ENCODE data around the gene PXDN.

Gene PXDN

DNA sequence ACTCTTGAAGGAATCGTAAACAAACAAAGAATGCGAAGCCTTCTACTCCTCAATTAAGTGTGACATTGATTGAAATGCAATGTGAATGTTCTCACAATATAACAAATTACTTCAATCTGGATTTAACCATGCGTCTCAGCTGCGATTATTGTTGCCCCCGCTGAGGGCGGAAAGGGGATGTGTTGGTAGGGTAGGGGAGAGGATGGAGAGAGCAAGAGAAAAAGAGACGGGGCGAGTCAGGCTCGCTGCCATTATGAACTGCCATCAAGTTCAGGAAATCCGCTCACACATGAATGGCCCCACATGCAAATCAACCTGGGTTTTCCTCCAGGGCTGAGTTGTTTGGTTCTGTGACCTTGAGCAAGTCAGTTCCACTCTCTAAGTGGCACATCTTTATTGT is 129.8 kb downstream of the PXDN start:
- H3K4me3 ChIP-seq (ENCODE audit: control insufficient read depth, low read depth, low read length), result no peak overlapping the region
- no peak for TF ChIP-seq CTCF (conservative IDR thresholded peaks at IDR 0.05; ENCODE audit: control insufficient read depth, insufficient read depth, low read depth, low read length)
- DNase-seq (ENCODE audit: low read depth), result no peak

DNA sequence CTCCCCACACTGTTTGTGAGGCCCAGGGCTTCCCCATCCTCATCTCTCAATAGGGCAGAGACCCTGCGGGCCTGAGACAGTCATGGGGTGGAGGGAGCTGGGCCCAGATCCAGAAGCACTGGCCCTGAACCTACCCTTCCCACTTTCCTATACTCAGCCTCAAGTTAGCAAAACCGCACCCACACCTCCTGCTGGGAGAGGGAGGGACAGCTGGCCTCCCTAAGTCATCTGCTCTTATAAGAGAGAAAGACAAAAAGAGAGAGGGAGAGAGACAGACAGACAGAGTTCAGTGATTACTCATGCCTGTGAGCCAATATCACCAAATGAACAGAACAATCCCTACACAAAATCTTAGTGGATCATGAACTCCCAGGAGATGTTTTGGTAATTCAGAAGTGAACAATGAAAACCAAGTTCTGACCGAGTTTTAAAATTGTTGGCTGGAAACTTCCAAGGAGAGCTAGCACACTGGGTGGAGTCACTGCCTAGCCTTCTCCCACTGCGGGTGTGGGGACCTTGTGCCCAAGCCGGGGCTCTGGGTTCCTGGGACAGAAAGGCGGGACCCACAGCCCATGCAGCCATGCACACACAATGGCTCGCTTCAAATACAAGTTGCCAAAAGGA is 130.5 kb downstream of the PXDN start:
- TF ChIP-seq CTCF (conservative IDR thresholded peaks at IDR 0.05; ENCODE audit: control insufficient read depth, insufficient read depth, low read depth, low read length), result peak; percentile 25
- no peak overlapping the region for H3K4me3 ChIP-seq (ENCODE audit: control insufficient read depth, low read depth, low read length)
- peak; percentile 90 for DNase-seq (ENCODE audit: low read depth)

- no peak for DNase-seq (ENCODE audit: low read depth)
- TF ChIP-seq CTCF (conservative IDR thresholded peaks at IDR 0.05; ENCODE audit: control insufficient read depth, insufficient read depth, low read depth, low read length), result no peak
- H3K4me3 ChIP-seq (ENCODE audit: control insufficient read depth, low read depth, low read length), result no peak overlapping the region
Observed at GRCh38 chr2:1613078-1613445, 131.3 kb downstream of the PXDN start.

GRCh38 chr2:1612391-1613077 is 131.8 kb downstream of the PXDN start:
- DNase-seq (ENCODE audit: low read depth), result no peak
- TF ChIP-seq CTCF (conservative IDR thresholded peaks at IDR 0.05; ENCODE audit: control insufficient read depth, insufficient read depth, low read depth, low read length), result no peak
- H3K4me3 ChIP-seq (ENCODE audit: control insufficient read depth, low read depth, low read length), result no peak overlapping the region

DNA sequence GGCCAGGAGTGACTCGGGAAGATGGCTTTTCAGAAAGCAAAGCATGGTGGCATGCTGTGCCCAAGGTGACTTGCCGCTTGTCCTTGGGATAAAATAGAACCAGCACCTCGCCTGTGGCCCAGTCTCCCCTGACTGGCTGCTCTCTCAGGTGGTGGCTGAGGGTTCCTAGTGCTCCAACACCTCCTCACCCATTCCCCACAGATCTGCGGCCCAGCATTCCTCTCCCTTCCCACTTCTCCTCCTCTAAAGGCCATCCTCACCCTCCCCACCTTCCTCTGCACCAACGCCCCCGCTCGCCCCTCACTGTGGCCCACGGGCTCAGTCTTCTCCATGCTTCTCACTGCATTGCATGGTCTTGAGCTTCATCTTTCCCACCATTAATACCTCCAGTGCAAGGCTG is 132.4 kb downstream of the PXDN start:
- H3K4me3 ChIP-seq (ENCODE audit: control insufficient read depth, low read depth, low read length), result no peak overlapping the region
- no peak for TF ChIP-seq CTCF (conservative IDR thresholded peaks at IDR 0.05; ENCODE audit: control insufficient read depth, insufficient read depth, low read depth, low read length)
- DNase-seq (ENCODE audit: low read depth), result no peak

DNA sequence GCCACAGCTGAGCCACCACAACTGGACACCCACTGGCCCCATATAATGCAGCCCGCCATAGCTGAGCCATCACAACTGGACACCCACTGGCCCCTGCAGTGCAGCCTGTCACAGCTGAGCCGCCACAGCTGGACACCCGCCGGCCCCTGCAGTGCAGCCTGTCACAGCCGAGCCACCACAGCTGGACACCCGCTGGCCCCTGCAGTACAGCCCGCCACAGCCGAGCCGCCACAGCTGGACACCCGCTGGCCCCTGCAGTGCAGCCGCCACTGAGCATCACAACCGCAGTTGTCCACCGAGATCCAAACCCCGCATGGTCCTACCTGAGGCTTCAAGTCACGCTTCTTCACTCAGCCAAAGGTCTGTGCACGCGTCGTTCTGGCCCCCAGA is 134.2 kb downstream of the PXDN start:
- no peak for DNase-seq (ENCODE audit: low read depth)
- TF ChIP-seq CTCF (conservative IDR thresholded peaks at IDR 0.05; ENCODE audit: control insufficient read depth, insufficient read depth, low read depth, low read length), result no peak
- H3K4me3 ChIP-seq (ENCODE audit: control insufficient read depth, low read depth, low read length), result no peak overlapping the region
